HG03139 (cell line): Measurements from ENCODE around the gene EGFR.
"Not testable (repeated sequence)": the region's sequence is repeated elsewhere in the genome, so short reads cannot be mapped to it uniquely, and the experiment has no call there.

Experiments used
- ATAC-seq: cut with Tn5 transposase; IDR thresholded peaks from one replicate; pipeline ENCODE4 v1.9.1; 2021; ENCODE audit not compliant: unreplicated experiment

Gene EGFR

GRCh38 chr7:55034776-55035175 lies 16.0 kb downstream of the EGFR start:
- ATAC-seq, result no peak

GRCh38 chr7:55035410-55035809 lies 16.6 kb downstream of the EGFR start:
- not testable (repeated sequence) for ATAC-seq

- ATAC-seq, result no peak
These were observed 18.3 kb downstream of the EGFR start for GRCh38 chr7:55036950-55037736.

GRCh38 chr7:55043691-55044370 lies 25.0 kb downstream of the EGFR start:
- no peak for ATAC-seq

- no peak for ATAC-seq
These were observed 25.5 kb downstream of the EGFR start for GRCh38 chr7:55044371-55044717.

GRCh38 chr7:55044791-55045190 lies 26.0 kb downstream of the EGFR start:
- ATAC-seq, result no peak

GRCh38 chr7:55046582-55047342 lies 27.9 kb downstream of the EGFR start:
- ATAC-seq, result no peak

GRCh38 chr7:55048221-55048859 lies 29.5 kb downstream of the EGFR start:
- ATAC-seq, result no peak

GRCh38 chr7:55050281-55050680 lies 31.5 kb downstream of the EGFR start:
- no peak for ATAC-seq

GRCh38 chr7:55052081-55052480 lies 33.3 kb downstream of the EGFR start:
- ATAC-seq, result no peak

- no peak for ATAC-seq
These were observed 34.1 kb downstream of the EGFR start for GRCh38 chr7:55052741-55053427.

- no peak for ATAC-seq
These were observed 35.1 kb downstream of the EGFR start for GRCh38 chr7:55053651-55054571.

GRCh38 chr7:55054758-55055157 lies 35.9 kb downstream of the EGFR start:
- ATAC-seq, result no peak

- ATAC-seq, result no peak
These were observed 36.7 kb downstream of the EGFR start for GRCh38 chr7:55055479-55055878.

- no peak for ATAC-seq
These were observed 37.3 kb downstream of the EGFR start for GRCh38 chr7:55056068-55056467.

GRCh38 chr7:55056577-55057480 lies 38.0 kb downstream of the EGFR start:
- no peak for ATAC-seq

GRCh38 chr7:55058314-55058713 lies 39.5 kb downstream of the EGFR start:
- no peak for ATAC-seq

GRCh38 chr7:55059021-55059420 lies 40.2 kb downstream of the EGFR start:
- no peak for ATAC-seq

GRCh38 chr7:55060085-55060484 lies 41.3 kb downstream of the EGFR start:
- no peak for ATAC-seq
